Fibroblast of mammary gland (primary cell): ENCODE measurements around the gene CAMK1D.

Experiments used
- DNase-seq: peaks from one replicate; pipeline ENCODE4 v3.0.0-alpha.2; 2010; ENCODE audit warnings: low read depth
- H3K4me3 ChIP-seq: 2 replicates; pipeline ENCODE4 v1.5.1; 2011; ENCODE audit warnings: low read depth, mild to moderate bottlenecking, low read length, moderate library complexity; ENCODE audit not compliant: control insufficient read depth
- TF ChIP-seq, protein P1 (sequence below): conservative IDR thresholded peaks from 2 replicates; pipeline ENCODE4 v1.5.1; 2011; ENCODE audit warnings: low read depth, low read length, inconsistent platforms; ENCODE audit not compliant: control insufficient read depth, insufficient read depth

The CAMK1D gene

DNA sequence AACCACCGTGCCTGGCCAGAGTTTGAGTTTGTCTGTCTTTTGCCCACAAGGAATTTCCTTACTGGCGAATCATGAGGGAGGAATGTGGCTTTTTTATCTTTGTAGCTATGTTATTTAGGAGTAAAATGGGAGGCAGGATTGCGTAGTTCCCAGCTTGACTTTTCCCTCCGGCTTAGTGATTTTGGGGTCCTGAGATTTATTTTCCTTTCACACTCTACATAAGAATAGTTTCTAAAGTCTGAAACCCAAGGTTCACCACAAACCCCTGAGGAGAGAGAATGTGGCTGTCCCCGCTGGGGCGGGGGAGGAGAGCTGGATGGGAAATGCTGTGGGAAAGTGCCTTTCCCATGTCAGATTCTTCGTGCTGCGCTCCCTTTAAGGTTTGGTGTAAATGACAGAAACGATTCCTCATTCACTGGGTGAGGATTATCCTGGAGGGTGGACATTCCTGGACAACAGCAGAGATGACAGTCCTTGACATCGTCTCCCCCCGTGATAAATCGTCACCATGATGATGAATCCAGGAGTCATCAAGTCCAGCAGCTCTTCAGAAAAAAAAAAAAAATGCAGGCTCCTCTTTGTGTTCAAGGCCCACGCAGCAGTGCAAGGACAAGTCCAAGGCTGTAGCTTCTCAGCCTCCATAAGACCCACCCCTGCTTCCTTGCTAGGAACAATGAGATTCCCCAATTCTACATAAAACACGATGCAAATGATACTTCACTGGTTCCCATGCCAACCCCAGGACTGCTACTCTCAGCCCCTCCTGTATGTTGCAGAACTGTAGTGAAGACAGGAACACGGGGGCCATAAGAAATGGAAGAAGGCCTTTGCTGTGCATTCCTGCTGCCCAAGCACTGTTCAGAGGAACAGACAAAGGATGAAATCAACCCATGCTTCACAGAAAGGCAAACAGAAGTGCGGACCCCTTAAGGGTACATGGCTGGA is 419.1 kb downstream of the CAMK1D start:
- no peak overlapping the region for H3K4me3 ChIP-seq
- DNase-seq, result no peak
- TF ChIP-seq, protein P1, sequence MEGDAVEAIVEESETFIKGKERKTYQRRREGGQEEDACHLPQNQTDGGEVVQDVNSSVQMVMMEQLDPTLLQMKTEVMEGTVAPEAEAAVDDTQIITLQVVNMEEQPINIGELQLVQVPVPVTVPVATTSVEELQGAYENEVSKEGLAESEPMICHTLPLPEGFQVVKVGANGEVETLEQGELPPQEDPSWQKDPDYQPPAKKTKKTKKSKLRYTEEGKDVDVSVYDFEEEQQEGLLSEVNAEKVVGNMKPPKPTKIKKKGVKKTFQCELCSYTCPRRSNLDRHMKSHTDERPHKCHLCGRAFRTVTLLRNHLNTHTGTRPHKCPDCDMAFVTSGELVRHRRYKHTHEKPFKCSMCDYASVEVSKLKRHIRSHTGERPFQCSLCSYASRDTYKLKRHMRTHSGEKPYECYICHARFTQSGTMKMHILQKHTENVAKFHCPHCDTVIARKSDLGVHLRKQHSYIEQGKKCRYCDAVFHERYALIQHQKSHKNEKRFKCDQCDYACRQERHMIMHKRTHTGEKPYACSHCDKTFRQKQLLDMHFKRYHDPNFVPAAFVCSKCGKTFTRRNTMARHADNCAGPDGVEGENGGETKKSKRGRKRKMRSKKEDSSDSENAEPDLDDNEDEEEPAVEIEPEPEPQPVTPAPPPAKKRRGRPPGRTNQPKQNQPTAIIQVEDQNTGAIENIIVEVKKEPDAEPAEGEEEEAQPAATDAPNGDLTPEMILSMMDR, result no peak

DNA sequence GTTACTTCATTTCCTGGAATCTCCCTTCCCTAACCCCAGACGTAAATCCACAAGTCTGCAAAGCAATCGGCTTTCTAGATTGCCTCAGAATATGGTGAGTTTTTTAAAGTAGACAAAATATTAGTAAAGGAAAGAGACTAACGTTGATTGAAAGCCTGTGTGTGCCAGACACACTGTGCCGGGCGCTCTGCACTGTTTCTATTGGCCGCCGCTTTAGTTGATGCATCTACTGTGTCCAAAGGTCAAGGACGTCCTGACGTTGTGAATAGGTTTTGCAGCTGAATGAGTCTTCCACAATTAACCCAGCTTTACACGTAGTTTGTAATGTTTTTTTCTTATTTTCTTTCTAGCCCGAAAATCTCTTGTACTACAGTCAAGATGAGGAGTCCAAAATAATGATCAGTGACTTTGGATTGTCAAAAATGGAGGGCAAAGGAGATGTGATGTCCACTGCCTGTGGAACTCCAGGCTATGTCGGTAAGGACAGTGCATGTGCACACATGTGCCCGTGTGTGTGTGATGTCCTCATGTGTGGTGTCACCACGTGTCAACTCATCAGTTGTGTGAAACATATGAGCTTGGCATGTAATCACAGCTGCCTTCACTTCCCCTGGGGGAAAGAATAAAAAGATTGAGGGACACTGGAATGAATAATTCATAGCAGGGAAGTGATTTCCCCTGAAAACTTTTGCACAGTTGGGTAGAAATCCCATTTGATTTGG is 420.1 kb downstream of the CAMK1D start:
- no peak for DNase-seq
- TF ChIP-seq, protein P1, result no peak
- no peak overlapping the region for H3K4me3 ChIP-seq

DNA sequence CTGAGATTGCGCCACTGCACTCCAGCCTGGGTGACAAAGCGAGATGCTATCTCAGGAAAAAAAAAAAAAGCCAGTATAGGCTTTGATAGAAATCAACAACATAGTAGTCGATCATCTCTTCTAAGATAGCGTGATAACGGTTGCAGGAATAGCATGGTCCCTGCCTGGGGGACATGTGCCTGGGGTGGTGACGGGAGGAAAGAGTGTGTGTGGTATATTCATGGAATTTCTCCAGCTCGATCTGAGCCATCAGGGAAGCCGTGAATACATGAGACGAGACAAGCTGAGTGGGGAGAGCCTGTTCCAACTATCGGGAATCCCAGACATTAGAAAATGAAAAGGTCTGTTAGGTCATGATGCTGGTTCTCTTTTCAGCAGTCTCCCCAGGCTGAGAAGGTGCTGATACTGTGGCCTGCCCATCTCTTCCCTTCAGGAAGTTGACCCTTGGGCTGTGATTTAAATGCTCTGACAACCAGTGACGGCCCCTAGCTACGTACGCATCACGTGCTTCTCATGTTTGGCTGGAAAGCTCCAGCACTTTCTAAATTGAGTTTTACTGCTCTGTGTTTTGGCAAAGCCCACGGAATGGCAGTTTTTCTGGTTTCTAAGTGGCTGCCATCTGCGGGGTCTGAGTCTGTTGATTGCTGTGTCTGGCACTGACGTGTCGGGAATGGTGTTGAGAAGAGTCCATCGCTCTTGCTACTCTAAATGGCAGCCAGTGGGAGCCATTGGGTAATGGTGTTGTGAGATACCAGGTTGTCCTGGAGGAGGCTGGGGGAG is 422.8 kb downstream of the CAMK1D start:
- H3K4me3 ChIP-seq, result no peak overlapping the region
- no peak for DNase-seq
- TF ChIP-seq, protein P1, result no peak

DNA sequence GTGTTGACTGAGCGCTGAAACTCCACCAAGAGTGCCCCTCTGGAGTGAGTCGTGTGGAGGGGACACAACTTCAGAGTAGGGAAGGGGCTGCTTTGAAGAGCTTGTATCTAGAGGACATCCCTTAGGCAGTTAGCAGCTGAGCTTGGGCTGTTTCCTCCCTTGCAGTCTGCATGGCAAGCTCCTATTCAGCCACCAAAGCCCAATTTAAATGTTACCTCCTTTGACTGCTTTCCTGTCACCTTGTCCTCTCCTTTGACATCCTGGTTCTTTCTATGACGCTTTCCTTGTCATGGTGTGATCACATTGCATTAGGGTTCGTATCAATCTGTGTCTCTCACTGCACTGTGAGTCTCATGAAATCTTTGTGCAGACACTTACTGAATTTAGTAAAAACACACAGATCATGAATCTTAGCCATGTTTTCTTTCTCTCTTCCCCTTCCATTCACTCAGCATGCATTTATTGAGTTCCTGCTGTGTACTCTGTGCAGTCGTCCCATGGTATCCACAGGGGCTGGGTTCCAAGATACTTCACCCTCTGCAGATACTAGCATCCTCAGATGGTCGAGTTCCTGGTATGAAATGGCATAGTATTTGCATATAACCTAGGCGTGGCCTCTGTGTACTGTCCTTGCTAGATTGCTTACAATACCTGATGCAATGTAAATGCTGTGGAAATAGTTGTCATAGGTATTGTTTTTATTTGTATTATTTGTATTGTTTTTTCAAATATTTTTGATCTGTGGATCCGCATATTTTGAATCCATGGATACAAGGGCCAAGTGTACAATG is 423.6 kb downstream of the CAMK1D start:
- no peak overlapping the region for H3K4me3 ChIP-seq
- no peak for DNase-seq
- TF ChIP-seq, protein P1, result no peak

DNA sequence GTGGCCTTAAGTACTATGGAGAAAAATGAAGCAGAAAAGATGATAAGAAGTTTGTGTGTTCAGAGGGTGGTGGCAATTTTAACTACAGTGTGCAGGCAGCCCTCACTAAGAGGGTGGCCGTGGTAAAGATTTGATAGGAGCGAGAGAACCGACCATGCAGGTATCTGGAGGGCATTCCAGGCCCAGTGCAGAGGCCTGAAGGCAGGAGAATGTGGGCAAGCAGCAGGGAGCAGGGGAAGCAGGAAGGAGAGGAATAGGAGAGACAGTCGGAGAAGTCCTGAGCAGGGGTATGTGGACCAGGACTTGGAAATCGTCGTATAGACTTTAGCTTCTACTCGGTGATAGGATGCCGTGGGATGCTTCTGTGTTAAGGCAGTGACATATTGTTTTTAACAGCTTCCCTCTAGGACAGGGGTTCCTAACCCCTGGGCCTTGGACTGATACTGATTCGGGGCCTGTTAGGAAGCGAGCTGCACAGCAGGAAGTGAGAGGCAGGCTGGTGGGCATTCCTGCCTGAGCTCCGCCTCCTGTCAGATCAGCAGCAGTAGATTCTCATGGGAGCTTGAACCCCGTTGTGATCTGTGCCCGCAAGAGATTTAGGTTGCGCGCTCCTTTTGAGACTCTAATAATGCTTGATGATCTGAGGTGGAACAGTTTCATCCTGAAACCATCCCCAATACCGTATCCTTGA is 425.0 kb downstream of the CAMK1D start:
- no peak for DNase-seq
- TF ChIP-seq, protein P1, result no peak

More for the DNA sequence above, 425.0 kb downstream of the CAMK1D start:
- no peak overlapping the region for H3K4me3 ChIP-seq
